ENCODE results near the gene CIZ1.
"Not testable (repeated sequence)": the region's sequence is repeated elsewhere in the genome, so short reads cannot be mapped to it uniquely, and the experiment has no call there.

CIZ1 gene

GRCh38 chr9:128150594-128151308 lies 40.6 kb downstream of the CIZ1 start:
- DNase-seq: peak; percentile 36
- in situ Hi-C loops (cut with MboI; ENCODE audit: low pct_unique_long_range_greater_than_20kb, low sequenced_read_pairs): no loop called here

DNA sequence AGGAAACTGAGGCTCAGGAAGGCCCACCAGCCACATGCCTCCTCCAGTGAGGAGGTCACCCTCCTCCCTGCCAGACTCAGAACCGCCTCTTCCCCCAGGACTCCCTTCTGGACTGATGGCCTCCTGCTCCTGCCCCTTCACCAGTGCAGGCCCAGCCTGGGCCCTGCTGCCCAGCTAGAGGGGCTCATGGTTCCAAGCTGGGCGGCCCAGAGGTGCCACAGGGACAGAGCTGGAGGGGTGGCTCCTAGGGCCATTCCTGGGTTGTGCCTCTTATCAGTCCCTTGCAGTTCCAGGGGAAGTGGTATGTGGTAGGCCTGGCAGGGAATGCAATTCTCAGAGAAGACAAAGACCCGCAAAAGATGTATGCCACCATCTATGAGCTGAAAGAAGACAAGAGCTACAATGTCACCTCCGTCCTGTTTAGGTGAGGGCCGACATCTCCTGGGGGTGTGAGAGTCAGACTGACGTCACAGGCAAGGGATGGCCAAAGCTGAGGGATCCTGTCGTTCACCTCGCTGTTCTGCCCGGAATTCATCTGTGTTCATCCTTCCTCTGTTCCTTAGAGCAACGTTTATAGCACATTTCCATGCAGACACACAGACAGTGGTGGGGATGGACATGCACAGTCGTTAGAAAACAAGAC lies 41.3 kb downstream of the CIZ1 start:
- DNase-seq: peak; percentile 24
- in situ Hi-C loops (cut with MboI; ENCODE audit: low pct_unique_long_range_greater_than_20kb, low sequenced_read_pairs): no loop called here

GRCh38 chr9:128149001-128149701 lies 42.2 kb downstream of the CIZ1 start, which contains the start of gene LCN2:
Gene LCN2, plus strand, starts transcription at chr9:128149453. Its CDS starts 73 bp downstream, at chr9:128149526.
- in situ Hi-C loops (cut with MboI; ENCODE audit: low pct_unique_long_range_greater_than_20kb, low sequenced_read_pairs): no loop called here
- DNase-seq: no peak

- in situ Hi-C loops (cut with MboI; ENCODE audit: low pct_unique_long_range_greater_than_20kb, low sequenced_read_pairs): no loop called here
- no peak for DNase-seq
Measured at GRCh38 chr9:128148509-128149000, 42.8 kb downstream of the CIZ1 start.

GRCh38 chr9:128146591-128147120 lies 44.7 kb downstream of the CIZ1 start:
- in situ Hi-C loops (cut with MboI; ENCODE audit: low pct_unique_long_range_greater_than_20kb, low sequenced_read_pairs): no loop called here
- DNase-seq: no peak

GRCh38 chr9:128145951-128146351 lies 45.4 kb downstream of the CIZ1 start:
- no peak for DNase-seq

GRCh38 chr9:128145536-128145935 lies 45.8 kb downstream of the CIZ1 start:
- no peak for DNase-seq
- in situ Hi-C loops (cut with MboI; ENCODE audit: low pct_unique_long_range_greater_than_20kb, low sequenced_read_pairs): no loop called here

More at GRCh38 chr9:128145951-128146351, 45.4 kb downstream of the CIZ1 start:
- in situ Hi-C loops (cut with MboI; ENCODE audit: low pct_unique_long_range_greater_than_20kb, low sequenced_read_pairs): no loop called here

GRCh38 chr9:128144239-128145181 lies 46.9 kb downstream of the CIZ1 start:
- in situ Hi-C loops (cut with MboI; ENCODE audit: low pct_unique_long_range_greater_than_20kb, low sequenced_read_pairs): no loop called here
- DNase-seq: no peak

GRCh38 chr9:128143525-128144238 lies 47.7 kb downstream of the CIZ1 start:
- DNase-seq: no peak
- in situ Hi-C loops (cut with MboI; ENCODE audit: low pct_unique_long_range_greater_than_20kb, low sequenced_read_pairs): no loop called here

DNA sequence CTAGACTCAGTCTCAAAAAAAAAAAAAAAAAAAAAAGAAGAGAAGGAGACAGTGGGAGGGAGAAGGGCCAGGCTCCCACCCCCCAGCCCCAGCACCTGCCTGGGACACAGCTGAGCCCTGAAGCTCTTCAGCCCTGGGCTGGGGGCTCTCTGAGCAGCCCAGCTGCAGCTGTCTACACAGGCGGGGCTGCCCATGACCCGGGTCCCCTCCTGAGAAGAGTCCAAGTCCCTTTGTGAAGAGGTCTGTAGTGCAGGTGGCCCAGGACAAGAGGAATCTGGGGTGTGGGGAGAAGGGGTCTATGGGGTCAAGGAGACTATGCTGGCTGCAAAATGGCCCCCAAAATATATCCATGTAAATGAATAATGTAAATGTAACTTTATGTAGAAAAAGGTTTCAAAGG lies 48.8 kb downstream of the CIZ1 start:
- DNase-seq: no peak
- in situ Hi-C loops (cut with MboI; ENCODE audit: low pct_unique_long_range_greater_than_20kb, low sequenced_read_pairs): no loop called here

DNA sequence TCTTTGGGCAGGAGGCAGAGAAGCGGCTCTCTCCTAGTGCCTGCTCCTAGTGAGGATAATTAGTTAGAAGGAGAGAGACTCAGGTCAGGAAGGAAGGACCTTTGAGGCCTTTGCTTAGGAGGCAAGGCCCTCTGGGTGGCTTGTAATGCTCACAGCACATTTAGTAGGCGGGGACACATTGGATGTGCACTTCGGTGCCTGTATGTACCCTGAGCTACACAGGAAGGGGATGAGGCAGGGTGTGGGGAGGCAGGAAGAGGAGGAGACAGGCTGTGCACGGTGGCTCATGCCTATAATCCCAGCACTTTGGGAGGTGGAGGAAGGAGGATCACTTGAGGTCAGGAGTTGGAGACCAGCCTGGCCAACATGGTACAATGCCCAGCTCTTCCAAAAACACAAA lies 49.3 kb downstream of the CIZ1 start:
- peak; percentile 31 for DNase-seq
- in situ Hi-C loops (cut with MboI; ENCODE audit: low pct_unique_long_range_greater_than_20kb, low sequenced_read_pairs): no loop called here

DNA sequence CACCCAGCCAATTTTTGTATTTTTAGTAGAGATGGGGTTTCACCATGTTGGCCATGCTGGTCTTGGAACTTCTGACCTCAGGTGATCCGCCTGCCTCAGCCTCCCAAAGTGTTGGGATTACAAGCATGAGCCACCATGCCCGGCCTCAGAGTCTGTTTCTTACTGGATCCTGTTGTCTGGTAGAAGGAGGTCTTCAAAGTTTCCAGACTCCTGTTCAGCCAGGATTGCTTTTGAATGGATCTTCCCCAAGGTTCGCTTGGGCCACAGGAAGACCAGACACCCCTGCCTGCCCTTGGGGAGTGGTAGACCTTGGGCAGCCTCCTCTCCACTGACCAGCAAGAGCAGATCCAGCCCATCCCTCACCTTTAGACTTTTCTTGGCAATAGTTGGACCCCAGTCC lies 49.8 kb downstream of the CIZ1 start:
- in situ Hi-C loops (cut with MboI; ENCODE audit: low pct_unique_long_range_greater_than_20kb, low sequenced_read_pairs): no loop called here
- DNase-seq: no peak

DNA sequence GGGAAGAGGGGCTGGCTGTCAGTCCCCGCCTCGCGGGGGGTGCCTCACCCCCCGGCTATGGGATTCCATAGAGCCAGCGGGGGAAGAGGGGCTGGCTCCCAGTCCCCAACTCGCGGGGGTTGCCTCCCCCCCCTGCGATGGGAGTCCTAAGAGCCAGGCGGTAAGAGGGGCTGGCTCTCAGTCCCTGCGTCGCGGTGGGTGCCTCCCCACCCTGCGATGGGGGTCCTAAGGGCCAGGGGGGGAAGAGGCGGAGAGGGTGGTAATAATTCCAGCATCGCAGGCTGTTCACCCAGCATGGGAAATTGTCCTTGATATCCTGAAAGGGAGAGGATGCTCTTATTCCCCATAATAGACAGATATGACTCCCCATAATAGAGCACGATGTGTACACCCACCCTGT lies 51.8 kb downstream of the CIZ1 start:
- in situ Hi-C loops (cut with MboI; ENCODE audit: low pct_unique_long_range_greater_than_20kb, low sequenced_read_pairs): no loop called here
- DNase-seq: no peak

- in situ Hi-C loops (cut with MboI; ENCODE audit: low pct_unique_long_range_greater_than_20kb, low sequenced_read_pairs): no loop called here
- DNase-seq: no peak
Measured at GRCh38 chr9:128138001-128138400, 53.4 kb downstream of the CIZ1 start.

- DNase-seq: no peak
Measured at GRCh38 chr9:128136816-128137793, 54.3 kb downstream of the CIZ1 start.

DNA sequence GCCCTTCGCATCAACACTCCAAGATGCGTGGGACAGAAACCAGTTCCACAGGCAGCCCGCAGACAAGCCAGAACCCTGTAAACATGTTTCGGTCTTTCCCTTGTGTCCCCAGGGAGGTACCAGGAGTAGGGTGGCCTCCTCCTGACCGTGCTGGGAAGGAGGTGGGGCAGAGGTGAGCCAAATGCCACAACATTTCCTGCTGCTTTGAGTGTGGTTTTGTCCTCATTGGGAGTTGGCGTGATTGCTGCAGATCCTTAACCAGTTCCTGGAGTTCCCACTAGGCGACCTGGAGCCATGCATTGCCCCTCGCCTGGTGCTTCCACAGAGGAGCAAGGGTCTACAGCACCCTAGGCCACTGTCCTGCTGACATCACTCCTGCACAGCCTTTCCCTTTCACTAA lies 55.8 kb downstream of the CIZ1 start:
- in situ Hi-C loops (cut with MboI; ENCODE audit: low pct_unique_long_range_greater_than_20kb, low sequenced_read_pairs); DNase-seq: not testable (repeated sequence)

More at GRCh38 chr9:128136816-128137793, 54.3 kb downstream of the CIZ1 start:
- in situ Hi-C loops (cut with MboI; ENCODE audit: low pct_unique_long_range_greater_than_20kb, low sequenced_read_pairs): no loop called here

DNA sequence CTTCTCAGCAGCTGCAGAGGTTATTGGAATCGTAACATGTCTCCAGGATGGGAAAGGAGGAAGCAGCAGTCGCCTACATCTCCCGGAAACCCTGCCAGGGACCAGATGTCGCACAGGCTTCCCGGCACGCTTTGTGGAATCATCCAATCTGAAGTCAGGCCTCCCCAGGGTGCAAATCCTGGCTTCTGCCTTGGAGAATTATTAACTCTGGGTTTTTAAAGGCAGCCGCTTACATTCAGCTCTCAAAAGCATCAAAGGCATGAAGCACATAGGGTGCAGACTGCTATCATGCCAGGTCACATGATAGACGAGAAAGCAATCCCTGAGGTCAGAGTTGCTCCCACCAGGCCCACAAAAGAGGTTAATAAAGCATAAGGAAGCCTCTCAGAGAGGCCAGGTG lies 59.2 kb downstream of the CIZ1 start:
- in situ Hi-C loops (cut with MboI; ENCODE audit: low pct_unique_long_range_greater_than_20kb, low sequenced_read_pairs); DNase-seq: not testable (repeated sequence)

Data from KBM-7 (cell line).